Body of pancreas (tissue), 4 donors: Measurements from ENCODE around the gene THBS1.
A peak's percentile ranks its signal among the peaks of the same experiment; 100 is the strongest.

Experiments used
- POLR2A ChIP-seq, 3 donors: fragments of 450-650 bp; IDR thresholded peaks; one replicate each; pipeline ENCODE4 v1.6.1; 2016; ENCODE audit warnings: antibody characterized with exemption in 3 of 3, mild to moderate bottlenecking in 2 of 3
- TF ChIP-seq, protein P1 (sequence below), 7 experiments: fragments of 450-650 bp in 4 of 7; fragments of 200-600 bp in 3 of 7; sonication (generic) in 3 of 7; IDR thresholded peaks; one replicate each; pipeline ENCODE4 v1.5.1; 2016 to 2019; ENCODE audit warnings: antibody characterized with exemption in 7 of 7

DNA sequence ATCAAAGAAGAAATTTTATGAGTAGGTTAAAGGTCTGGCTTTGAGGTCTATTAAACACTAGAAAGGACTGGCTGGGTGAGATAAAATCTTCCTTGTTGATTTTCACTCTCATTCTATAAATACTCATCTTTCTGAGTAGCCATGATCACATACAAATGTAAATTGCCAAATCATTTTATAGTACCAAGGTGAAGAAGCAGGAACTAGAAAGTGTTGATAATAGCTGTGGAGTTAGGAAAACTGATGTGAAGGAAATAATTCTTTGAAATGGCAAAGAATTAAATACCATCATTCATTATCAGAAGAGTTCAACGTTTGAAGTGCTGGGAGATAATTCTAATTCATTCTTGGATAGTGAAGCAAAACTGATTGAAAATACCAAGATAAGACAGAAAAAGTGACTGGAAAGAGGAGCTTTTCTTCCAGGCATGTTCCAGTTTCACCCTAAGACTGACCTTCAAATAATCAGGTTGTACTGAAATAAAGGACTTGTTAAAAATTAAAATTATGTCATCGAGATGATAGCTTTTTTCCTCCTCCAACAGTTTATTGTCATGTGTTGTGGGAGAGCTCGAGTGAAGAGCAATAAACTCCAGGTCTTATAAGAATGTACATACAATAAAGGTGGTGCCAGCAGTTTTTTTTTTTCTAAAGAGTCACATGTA, 17.4 kb downstream of the THBS1 start:
- TF ChIP-seq, protein P1, sequence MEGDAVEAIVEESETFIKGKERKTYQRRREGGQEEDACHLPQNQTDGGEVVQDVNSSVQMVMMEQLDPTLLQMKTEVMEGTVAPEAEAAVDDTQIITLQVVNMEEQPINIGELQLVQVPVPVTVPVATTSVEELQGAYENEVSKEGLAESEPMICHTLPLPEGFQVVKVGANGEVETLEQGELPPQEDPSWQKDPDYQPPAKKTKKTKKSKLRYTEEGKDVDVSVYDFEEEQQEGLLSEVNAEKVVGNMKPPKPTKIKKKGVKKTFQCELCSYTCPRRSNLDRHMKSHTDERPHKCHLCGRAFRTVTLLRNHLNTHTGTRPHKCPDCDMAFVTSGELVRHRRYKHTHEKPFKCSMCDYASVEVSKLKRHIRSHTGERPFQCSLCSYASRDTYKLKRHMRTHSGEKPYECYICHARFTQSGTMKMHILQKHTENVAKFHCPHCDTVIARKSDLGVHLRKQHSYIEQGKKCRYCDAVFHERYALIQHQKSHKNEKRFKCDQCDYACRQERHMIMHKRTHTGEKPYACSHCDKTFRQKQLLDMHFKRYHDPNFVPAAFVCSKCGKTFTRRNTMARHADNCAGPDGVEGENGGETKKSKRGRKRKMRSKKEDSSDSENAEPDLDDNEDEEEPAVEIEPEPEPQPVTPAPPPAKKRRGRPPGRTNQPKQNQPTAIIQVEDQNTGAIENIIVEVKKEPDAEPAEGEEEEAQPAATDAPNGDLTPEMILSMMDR (IDR thresholded peaks at IDR 0.05) = no peak
- TF ChIP-seq POLR2A (IDR thresholded peaks at IDR 0.05) = peak in 1 of 3 donors; percentile 17
